ENCODE measurements around the gene EXT2.

EXT2 gene

DNA sequence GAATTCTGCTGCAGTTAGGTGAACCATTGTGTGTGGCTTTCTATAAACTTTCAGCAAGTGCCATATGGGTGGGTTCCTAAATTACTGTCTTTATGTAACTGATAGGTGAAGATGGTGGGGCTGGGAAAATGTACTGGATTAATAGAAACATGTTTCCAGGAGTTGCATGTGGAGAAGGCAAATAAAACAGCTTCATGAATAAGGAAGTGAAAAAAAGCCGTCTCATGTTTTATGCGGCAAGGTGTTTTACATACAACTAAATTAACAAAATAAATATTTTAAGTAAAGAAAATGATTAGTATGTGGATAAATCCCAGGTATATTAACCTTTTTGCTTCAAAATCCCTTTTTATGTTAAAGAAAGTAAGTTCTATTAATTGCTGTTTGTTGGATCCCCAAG, 67.2 kb downstream of the EXT2 start:
- H3K36me3 ChIP-seq (ENCODE audit: control insufficient read depth, insufficient read depth, low read length) = no peaks in the 10 kb centered on the region
- no peak for DNase-seq (ENCODE audit: low read depth, low spot score)
- WGBS (ENCODE audit: insufficient coverage, insufficient read length) = no CpG with 5 or more reads among the region's 2 CpGs

DNA sequence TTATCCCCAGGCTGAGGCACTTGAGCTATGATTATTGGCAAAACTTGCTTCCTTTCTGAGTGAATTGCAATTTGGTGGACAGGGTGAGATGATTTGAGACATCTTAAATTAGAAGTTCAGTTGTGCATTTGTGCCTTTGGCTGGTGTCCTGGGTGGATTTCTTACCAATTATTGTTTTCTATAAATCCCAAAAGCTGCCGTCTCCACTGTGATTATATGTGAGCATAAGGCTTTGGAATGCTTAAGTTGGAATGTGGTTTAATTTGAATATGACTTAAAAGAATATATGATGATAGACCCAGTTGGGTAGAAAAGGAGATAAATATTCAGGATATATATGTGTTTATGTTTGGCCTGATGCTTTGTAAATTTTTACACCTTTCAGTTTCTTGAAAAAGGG, 70.0 kb downstream of the EXT2 start:
- H3K9me3 ChIP-seq (ENCODE audit: control insufficient read depth, insufficient read depth, low read length) = no peaks in the 10 kb centered on the region
- H3K4me3 ChIP-seq (ENCODE audit: low read length) = no peak overlapping the region
- H3K27me3 ChIP-seq (ENCODE audit: control insufficient read depth, insufficient read depth, low read length) = no peaks in the 10 kb centered on the region
- DNase-seq (ENCODE audit: low read depth, low spot score) = no peak
- H3K36me3 ChIP-seq (ENCODE audit: control insufficient read depth, insufficient read depth, low read length) = no peaks in the 10 kb centered on the region
- H3K27ac ChIP-seq (ENCODE audit: low read length) = no peak overlapping the region
- no CpG with 5 or more reads among the region's 1 CpG for WGBS (ENCODE audit: insufficient coverage, insufficient read length)
- H3K4me1 ChIP-seq (ENCODE audit: control insufficient read depth, insufficient read depth, low read length) = no peaks in the 10 kb centered on the region

More for the DNA sequence above, 67.2 kb downstream of the EXT2 start:
- Histone ChIP-seq H3K27ac (ENCODE audit: low read length) (no peak overlapping the region), H3K4me1 (ENCODE audit: control insufficient read depth, insufficient read depth, low read length) (no peaks in the 10 kb centered on the region), H3K9me3 (ENCODE audit: control insufficient read depth, insufficient read depth, low read length) (no peaks in the 10 kb centered on the region), H3K27me3 (ENCODE audit: control insufficient read depth, insufficient read depth, low read length) (no peaks in the 10 kb centered on the region), H3K4me3 (ENCODE audit: low read length) (no peak overlapping the region)

DNA sequence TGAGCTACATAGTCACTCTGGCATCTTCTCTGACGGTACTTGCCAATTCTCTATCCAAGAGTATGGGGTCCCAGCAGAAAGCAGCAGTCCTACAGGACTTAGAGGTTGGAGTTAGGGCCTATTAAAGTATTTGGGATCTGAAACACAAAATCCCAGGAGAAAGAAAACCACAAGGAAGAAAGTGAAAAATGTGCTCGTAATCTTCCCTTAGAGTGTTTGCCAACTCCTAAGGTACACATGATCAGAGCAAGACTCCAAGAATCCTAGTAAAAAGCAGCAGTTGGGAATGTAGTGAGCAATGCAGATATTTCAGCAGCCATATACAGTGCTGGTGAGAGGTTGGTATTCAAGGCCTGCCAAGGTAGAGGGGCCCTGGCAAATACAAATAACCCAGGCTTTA, 71.6 kb downstream of the EXT2 start:
- Histone ChIP-seq H3K4me3 (ENCODE audit: low read length) (no peak overlapping the region), H3K27me3 (ENCODE audit: control insufficient read depth, insufficient read depth, low read length) (no peaks in the 10 kb centered on the region), H3K27ac (ENCODE audit: low read length) (no peak overlapping the region), H3K4me1 (ENCODE audit: control insufficient read depth, insufficient read depth, low read length) (0 out of 2 replicates have a peak, but pooled peaks cover 2% of the 10 kb centered on the region), H3K9me3 (ENCODE audit: control insufficient read depth, insufficient read depth, low read length) (no peaks in the 10 kb centered on the region), H3K36me3 (ENCODE audit: control insufficient read depth, insufficient read depth, low read length) (no peaks in the 10 kb centered on the region)
- no peak for DNase-seq (ENCODE audit: low read depth, low spot score)
- no CpG with 5 or more reads among the region's 2 CpGs for WGBS (ENCODE audit: insufficient coverage, insufficient read length)

DNA sequence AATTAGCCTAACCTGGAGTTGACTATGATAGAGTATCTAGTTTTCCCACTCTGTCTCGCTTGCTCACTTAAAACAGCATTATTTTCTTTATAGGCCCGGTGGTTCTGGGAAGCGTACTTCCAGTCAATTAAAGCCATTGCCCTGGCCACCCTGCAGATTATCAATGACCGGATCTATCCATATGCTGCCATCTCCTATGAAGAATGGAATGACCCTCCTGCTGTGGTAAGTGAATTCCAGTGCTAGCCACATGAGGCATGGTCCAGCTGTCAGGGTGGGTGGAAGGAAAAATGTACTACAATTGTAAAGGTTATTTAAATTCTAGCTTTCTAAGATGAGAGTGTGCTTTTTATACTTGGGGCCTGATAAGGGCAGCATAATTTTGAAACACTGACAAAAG, 76.0 kb downstream of the EXT2 start:
- 0 out of 2 replicates have a peak, but pooled peaks cover 2% of the 10 kb centered on the region for H3K4me1 ChIP-seq (ENCODE audit: control insufficient read depth, insufficient read depth, low read length)
- H3K27ac ChIP-seq (ENCODE audit: low read length) = no peak overlapping the region
- no peaks in the 10 kb centered on the region for H3K36me3 ChIP-seq (ENCODE audit: control insufficient read depth, insufficient read depth, low read length)
- H3K27me3 ChIP-seq (ENCODE audit: control insufficient read depth, insufficient read depth, low read length) = no peaks in the 10 kb centered on the region
- no peaks in the 10 kb centered on the region for H3K9me3 ChIP-seq (ENCODE audit: control insufficient read depth, insufficient read depth, low read length)
- no peak overlapping the region for H3K4me3 ChIP-seq (ENCODE audit: low read length)
- no CpG with 5 or more reads among the region's 4 CpGs for WGBS (ENCODE audit: insufficient coverage, insufficient read length)
- no peak for DNase-seq (ENCODE audit: low read depth, low spot score)

DNA sequence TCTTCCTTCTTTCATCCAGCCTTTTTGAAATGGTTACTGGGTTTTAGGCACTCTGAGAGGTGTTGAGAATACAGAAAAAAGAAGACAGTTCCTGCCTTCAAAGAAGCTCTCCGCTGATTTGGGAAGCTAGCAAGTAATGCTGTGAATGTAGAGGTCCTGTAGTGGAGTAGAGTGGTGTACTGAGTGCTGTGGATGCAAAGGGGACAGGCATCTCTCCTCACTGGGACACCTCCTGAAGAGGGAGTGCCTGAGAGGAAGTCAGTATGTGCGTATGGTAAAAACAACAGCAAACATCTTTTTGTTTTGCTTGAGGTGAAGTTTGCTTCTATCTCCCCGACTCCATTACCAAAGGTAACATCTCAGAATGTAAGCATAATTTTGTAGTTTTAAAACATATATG, 77.5 kb downstream of the EXT2 start:
- H3K36me3 ChIP-seq (ENCODE audit: control insufficient read depth, insufficient read depth, low read length) = no peaks in the 10 kb centered on the region
- peaks cover 2% of the 10 kb centered on the region; the same call in 1 of the 2 replicates for H3K4me1 ChIP-seq (ENCODE audit: control insufficient read depth, insufficient read depth, low read length)
- no peaks in the 10 kb centered on the region for H3K9me3 ChIP-seq (ENCODE audit: control insufficient read depth, insufficient read depth, low read length)
- no peaks in the 10 kb centered on the region for H3K27me3 ChIP-seq (ENCODE audit: control insufficient read depth, insufficient read depth, low read length)
- WGBS (ENCODE audit: insufficient coverage, insufficient read length) = no CpG with 5 or more reads among the region's 3 CpGs
- no peak for DNase-seq (ENCODE audit: low read depth, low spot score)
- no peak overlapping the region for H3K4me3 ChIP-seq (ENCODE audit: low read length)
- H3K27ac ChIP-seq (ENCODE audit: low read length) = no peak overlapping the region

DNA sequence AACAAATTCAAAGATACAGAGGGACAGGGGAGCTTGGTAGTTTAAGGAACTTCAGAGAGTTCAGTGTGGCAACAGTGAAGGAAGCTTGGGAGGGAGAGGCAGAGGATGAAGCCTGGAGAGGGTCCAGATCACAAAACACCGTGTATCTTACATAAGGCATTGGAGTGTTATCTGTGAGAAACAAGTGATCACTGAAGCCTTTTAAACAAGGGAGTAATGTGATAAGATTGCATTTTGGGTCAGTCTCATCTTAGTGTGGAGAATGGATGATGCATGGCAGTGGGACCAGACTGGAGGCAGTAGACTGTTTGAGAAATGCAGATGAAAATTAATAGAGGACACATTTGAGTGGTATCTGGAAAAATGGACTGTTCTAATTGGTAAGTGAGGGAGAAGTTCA, 79.4 kb downstream of the EXT2 start:
- WGBS (ENCODE audit: insufficient coverage, insufficient read length) = no CpG with 5 or more reads among the region's 1 CpG

DNA sequence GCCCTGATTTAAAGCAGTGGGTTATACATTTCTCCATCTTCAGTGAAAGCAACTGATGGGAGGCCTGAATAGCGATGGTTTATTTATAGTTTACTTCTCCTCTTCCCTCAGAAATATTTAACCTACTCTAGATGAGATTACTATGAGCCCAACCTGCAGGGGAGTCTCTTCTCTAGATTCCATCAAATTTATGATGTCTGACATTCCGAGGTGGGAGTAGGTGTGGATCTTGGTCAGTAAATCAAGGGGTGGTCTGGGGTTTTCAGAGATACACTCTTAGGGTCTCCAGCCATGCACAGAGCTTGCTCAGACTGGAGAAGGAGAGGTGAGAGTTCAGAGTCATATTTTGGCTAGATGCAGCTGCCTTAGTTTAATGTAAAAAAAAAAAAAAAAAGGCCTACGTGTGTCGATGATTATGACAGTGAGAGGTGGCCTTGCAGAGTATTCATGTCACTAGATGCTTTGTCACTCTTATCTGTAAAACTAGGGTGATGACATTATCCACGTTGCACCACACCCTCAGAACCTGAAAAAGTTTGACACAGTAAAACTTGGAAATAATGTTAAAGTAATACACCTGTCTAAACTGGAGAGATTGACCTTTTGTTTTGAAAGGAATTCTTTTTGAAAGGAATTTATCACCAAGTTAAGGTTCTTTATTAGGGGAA, 81.2 kb downstream of the EXT2 start:
- Histone ChIP-seq H3K4me1 (ENCODE audit: control insufficient read depth, insufficient read depth, low read length) (peaks cover 5% of the 10 kb centered on the region), H3K36me3 (ENCODE audit: control insufficient read depth, insufficient read depth, low read length) (no peaks in the 10 kb centered on the region), H3K9me3 (ENCODE audit: control insufficient read depth, insufficient read depth, low read length) (no peaks in the 10 kb centered on the region), H3K27me3 (ENCODE audit: control insufficient read depth, insufficient read depth, low read length) (no peaks in the 10 kb centered on the region), H3K27ac (ENCODE audit: low read length) (no peak overlapping the region), H3K4me3 (ENCODE audit: low read length) (no peak overlapping the region)
- no CpG with 5 or more reads among the region's 5 CpGs for WGBS (ENCODE audit: insufficient coverage, insufficient read length)
- DNase-seq (ENCODE audit: low read depth, low spot score) = no peak

More for the DNA sequence above, 79.4 kb downstream of the EXT2 start:
- no peaks in the 10 kb centered on the region for H3K27me3 ChIP-seq (ENCODE audit: control insufficient read depth, insufficient read depth, low read length)
- no peak for DNase-seq (ENCODE audit: low read depth, low spot score)
- H3K4me3 ChIP-seq (ENCODE audit: low read length) = no peak overlapping the region
- H3K9me3 ChIP-seq (ENCODE audit: control insufficient read depth, insufficient read depth, low read length) = no peaks in the 10 kb centered on the region
- no peaks in the 10 kb centered on the region for H3K36me3 ChIP-seq (ENCODE audit: control insufficient read depth, insufficient read depth, low read length)
- H3K4me1 ChIP-seq (ENCODE audit: control insufficient read depth, insufficient read depth, low read length) = peaks cover 7% of the 10 kb centered on the region
- no peak overlapping the region for H3K27ac ChIP-seq (ENCODE audit: low read length)

DNA sequence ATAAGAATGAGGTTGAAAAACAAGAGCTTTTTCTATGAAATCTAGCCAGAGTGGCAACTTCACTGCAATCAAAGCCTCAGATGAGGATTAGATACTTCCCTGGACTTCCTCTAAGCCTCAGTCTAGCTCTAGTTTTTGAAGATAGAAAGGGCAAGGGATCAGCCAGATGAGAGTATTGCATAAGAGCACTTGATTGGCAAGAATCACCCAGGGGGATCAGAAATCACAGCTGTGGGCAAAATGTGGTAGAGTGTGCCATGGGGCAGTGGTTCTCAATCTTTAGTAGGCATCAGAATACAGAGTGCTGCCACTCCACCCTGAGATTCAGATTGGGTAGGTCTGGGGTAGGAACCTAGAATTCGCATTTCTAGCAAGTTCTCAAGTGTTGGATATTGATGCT, 82.4 kb downstream of the EXT2 start:
- H3K36me3 ChIP-seq (ENCODE audit: control insufficient read depth, insufficient read depth, low read length) = no peaks in the 10 kb centered on the region
- no peaks in the 10 kb centered on the region for H3K27me3 ChIP-seq (ENCODE audit: control insufficient read depth, insufficient read depth, low read length)
- no CpG with 5 or more reads among the region's 1 CpG for WGBS (ENCODE audit: insufficient coverage, insufficient read length)
- H3K27ac ChIP-seq (ENCODE audit: low read length) = no peak overlapping the region
- DNase-seq (ENCODE audit: low read depth, low spot score) = no peak
- H3K9me3 ChIP-seq (ENCODE audit: control insufficient read depth, insufficient read depth, low read length) = no peaks in the 10 kb centered on the region
- H3K4me3 ChIP-seq (ENCODE audit: low read length) = no peak overlapping the region
- peaks cover 5% of the 10 kb centered on the region for H3K4me1 ChIP-seq (ENCODE audit: control insufficient read depth, insufficient read depth, low read length)

DNA sequence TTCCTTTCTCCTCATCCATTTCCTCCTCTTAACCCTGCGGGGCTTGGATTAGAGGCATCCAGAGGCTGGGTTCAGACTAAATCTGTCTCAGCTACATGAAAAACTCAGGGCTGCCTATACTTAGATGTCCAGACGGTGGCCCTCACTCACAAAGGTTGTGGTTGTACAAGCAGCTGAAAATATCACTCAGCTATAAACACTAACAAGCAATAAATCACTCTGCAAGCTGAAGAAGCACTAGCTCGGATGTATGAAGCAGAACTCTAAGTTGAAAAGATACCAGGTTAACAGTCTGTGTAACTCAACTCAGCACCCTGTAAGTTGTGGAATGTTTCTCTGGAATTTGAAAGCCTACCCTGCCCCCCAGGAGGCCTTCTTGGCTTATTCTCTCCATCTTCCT, 82.9 kb downstream of the EXT2 start:
- no CpG with 5 or more reads among the region's 3 CpGs for WGBS (ENCODE audit: insufficient coverage, insufficient read length)
- DNase-seq (ENCODE audit: low read depth, low spot score) = no peak
- no peak overlapping the region for H3K4me3 ChIP-seq (ENCODE audit: low read length)

DNA sequence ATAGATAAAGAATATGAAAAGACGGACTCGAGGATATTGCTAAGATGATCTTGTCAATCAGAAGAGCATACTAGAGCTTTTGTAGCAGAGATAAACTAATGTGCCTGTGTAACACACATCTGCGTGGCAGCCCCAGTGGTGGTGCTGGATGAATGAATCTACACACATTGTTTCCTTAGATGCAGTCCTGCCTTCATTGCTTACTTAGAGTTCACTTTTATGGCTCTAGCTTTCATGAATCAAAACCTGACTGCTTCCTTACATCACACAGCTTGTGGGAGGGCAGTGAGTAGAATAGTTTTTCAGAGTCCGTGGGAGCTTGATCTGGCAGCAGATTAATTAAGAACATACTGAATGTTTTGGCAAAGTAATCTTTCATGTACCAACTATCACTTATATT, 83.7 kb downstream of the EXT2 start:
- no CpG with 5 or more reads among the region's 4 CpGs for WGBS (ENCODE audit: insufficient coverage, insufficient read length)
- DNase-seq (ENCODE audit: low read depth, low spot score) = no peak
- Histone ChIP-seq H3K4me3 (ENCODE audit: low read length) (no peak overlapping the region), H3K9me3 (ENCODE audit: control insufficient read depth, insufficient read depth, low read length) (no peaks in the 10 kb centered on the region), H3K36me3 (ENCODE audit: control insufficient read depth, insufficient read depth, low read length) (no peaks in the 10 kb centered on the region), H3K27ac (ENCODE audit: low read length) (no peak overlapping the region), H3K27me3 (ENCODE audit: control insufficient read depth, insufficient read depth, low read length) (no peaks in the 10 kb centered on the region), H3K4me1 (ENCODE audit: control insufficient read depth, insufficient read depth, low read length) (peaks cover 5% of the 10 kb centered on the region)

More for the DNA sequence above, 82.9 kb downstream of the EXT2 start:
- Histone ChIP-seq H3K9me3 (ENCODE audit: control insufficient read depth, insufficient read depth, low read length) (no peaks in the 10 kb centered on the region), H3K27me3 (ENCODE audit: control insufficient read depth, insufficient read depth, low read length) (no peaks in the 10 kb centered on the region), H3K36me3 (ENCODE audit: control insufficient read depth, insufficient read depth, low read length) (no peaks in the 10 kb centered on the region), H3K27ac (ENCODE audit: low read length) (no peak overlapping the region), H3K4me1 (ENCODE audit: control insufficient read depth, insufficient read depth, low read length) (peaks cover 5% of the 10 kb centered on the region)

DNA sequence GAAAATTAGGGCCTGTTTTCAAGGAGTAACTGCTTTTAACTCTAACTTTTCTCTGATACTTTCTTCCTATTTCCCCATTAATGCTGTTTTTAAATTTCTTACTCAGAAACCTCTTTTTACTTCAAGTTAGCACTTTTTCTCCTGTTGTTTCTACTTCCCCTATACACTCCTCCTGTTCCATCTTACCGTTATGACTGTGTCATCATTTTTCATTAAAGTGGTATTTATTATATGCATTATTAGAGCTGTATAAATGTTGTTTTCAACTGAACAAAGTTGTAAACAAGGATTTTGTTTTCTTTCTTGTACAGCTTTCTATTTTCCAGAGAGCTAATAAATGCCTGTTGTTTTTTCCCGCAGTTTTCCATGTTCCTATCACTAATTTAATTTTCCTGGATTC, 84.6 kb downstream of the EXT2 start:
- H3K27me3 ChIP-seq (ENCODE audit: control insufficient read depth, insufficient read depth, low read length) = no peaks in the 10 kb centered on the region
- no peak overlapping the region for H3K27ac ChIP-seq (ENCODE audit: low read length)
- no peaks in the 10 kb centered on the region for H3K36me3 ChIP-seq (ENCODE audit: control insufficient read depth, insufficient read depth, low read length)
- no CpG with 5 or more reads among the region's 2 CpGs for WGBS (ENCODE audit: insufficient coverage, insufficient read length)
- H3K9me3 ChIP-seq (ENCODE audit: control insufficient read depth, insufficient read depth, low read length) = no peaks in the 10 kb centered on the region
- H3K4me3 ChIP-seq (ENCODE audit: low read length) = no peak overlapping the region
- H3K4me1 ChIP-seq (ENCODE audit: control insufficient read depth, insufficient read depth, low read length) = peaks cover 5% of the 10 kb centered on the region
- no peak for DNase-seq (ENCODE audit: low read depth, low spot score)
